GM19328 (cell line): ENCODE results near the gene LTB.
"Not testable (repeated sequence)": the region's sequence is repeated elsewhere in the genome, so short reads cannot be mapped to it uniquely, and the experiment has no call there.

ENCODE experiments used
- ATAC-seq: cut with Tn5 transposase; IDR thresholded peaks from one replicate; pipeline ENCODE4 v1.9.1; 2021; ENCODE audit warnings: mild to moderate bottlenecking, moderate library complexity; ENCODE audit not compliant: unreplicated experiment

LTB gene

DNA sequence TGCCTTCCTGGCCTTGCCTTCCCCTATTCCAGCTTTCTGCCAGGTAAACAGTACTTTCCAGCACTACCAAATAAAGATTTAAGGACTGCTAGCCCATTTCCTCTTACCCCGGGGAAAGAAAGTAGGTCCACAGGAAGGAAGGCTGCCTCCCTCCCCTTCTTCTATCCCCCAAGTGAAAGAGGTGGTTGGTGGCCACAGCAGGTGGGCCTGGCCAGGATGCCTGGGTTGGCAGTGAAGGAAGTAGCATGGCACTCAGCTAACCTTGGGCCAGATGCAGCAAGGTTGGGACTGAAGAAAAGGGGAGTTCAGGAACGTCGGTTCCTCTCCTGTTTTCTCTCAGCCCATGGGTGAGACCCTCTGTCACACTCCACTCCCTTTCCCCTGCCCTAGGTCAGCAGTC, 25.9 kb downstream of the LTB start:
- no peak for ATAC-seq

DNA sequence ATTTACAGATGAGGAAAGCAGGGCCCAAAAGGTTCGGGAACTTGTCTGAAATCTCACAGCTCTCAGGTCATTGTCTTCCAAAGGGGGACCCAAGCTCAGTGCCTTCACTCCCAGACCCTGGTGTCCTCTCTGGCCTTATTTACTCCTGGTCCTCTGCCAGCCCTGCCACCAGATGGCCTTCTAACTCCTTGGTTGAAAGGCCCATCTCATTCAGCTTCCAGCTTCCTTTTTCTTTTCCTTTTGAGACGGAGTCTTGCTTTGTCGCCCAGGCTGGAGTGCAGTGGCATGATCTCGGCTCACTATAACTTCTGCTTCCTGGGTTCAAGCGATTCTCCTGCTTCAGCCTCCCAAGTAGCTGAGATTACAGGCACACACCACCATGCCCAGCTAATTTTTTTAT, 30.9 kb downstream of the LTB start:
- ATAC-seq = not testable (repeated sequence)

- ATAC-seq = no peak
Observed at GRCh38 chr6:31548544-31548873, 33.7 kb downstream of the LTB start.

GRCh38 chr6:31547727-31548543, 34.3 kb downstream of the LTB start:
- ATAC-seq = no peak

DNA sequence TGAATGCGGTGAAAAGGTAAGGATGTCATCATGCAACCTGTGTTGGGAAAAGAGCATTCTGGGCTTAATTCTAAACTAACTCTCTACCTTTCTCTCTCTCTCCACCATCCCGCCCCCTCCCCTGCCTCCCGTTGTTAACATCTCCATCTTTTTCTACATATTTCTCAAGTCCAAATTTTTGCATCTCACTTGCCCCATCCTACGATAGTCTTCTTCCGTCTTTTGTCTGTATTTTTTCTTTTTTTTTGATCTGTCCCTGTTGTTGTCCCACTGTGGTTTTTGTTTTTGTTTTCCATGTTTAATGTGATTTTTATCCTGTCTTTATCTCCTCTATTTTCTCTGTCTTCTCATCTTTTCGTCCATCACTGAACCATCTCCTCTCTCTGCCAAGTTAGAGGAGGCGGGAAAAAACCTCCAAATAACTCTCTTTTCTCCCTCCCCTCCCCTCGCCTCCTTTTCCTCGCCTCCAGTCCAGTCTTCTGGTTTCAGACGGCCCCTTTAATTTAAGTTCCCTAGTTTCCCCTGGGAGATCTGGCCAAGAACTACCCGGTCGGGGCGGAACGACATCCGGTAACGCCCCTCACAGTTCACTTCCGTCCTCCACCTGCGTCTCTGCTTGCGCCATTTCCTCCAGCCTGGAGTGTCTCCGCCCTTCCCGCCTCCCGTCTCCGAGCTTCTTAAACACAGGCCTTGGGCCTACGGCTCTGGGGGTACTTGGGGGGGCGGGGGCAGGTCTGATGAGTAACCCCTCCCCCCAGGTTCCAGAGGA, 35.1 kb downstream of the LTB start, which contains the start of gene NFKBIL1:
NFKBIL1 (plus strand) TSS at position 651 of the 769 bp plus-strand sequence; CDS start at position 738, 87 bp downstream.
- ATAC-seq = peak; percentile 67

DNA sequence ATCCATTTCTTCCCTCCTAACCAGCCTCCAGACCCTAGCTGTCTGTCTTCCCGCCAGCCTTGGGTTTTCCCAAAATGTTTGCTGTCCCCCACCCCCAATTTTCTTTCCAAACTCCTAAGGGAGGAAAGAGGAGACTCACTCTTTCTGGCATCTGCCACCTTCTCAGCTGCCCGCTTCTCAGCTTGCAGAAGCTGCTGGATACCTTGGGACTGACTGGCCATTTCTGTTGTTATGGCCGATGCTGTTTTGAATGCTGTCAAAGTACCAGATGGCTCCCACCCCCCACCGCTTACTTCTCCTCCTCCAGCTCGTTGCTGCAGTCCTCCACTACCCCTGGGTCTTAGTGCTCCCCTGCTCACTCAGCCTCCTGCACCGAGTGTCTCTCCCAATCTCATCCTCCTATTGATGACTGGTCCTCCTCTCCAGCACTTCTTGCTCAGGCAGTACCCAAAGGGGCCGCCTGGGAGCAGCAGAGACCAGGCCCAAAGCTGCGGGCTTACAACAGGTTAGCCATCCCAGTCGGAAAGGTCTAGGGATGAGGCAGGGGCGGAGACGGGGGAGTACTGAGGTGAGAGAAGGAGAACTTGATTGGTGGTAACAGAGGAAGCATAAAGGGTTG, 35.8 kb downstream of the LTB start, which contains the start of gene ATP6V1G2:
ATP6V1G2 (minus strand) TSS at position 270 of the 619 bp plus-strand sequence; CDS start at position 221, 49 bp downstream.
- no peak for ATAC-seq

DNA sequence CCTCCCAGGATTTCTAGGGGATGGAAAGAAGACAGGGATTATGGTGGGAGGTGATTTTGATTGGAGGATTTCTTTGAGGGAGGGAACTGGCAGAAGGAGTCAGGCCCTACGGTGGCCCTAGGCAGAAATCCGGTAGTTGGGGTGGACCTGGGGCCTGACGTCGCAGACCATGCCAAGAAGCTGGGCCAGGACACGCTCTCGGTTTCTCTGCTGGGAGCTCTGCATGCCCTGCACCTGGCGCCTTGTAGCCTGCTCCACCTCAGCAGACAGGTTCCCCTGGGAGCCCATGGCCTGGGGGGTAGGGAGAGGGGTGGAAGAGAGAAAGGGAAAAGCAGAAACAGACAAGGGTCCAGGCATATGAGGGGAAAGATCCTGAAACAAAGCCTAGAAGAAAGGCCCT, 36.9 kb downstream of the LTB start:
- ATAC-seq = no peak

DNA sequence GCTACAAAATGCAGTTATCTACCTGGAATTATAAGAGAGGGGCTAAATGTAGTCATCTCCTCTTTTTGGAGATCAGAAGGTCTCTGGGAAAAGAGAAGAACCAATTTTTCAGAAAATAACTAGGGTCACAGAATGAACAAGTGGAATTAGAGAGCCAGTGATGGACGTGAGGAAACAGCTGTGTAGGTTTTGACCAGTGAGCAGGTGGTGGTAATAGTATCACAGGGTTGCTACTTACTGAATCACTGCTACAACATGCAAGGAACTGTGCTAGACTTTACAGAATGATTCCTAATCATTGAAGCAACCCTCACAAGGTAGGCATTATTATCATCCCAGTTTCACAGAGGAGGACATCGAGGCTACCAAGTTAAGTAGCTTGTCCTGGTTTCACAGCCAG, 37.5 kb downstream of the LTB start:
- no peak for ATAC-seq

DNA sequence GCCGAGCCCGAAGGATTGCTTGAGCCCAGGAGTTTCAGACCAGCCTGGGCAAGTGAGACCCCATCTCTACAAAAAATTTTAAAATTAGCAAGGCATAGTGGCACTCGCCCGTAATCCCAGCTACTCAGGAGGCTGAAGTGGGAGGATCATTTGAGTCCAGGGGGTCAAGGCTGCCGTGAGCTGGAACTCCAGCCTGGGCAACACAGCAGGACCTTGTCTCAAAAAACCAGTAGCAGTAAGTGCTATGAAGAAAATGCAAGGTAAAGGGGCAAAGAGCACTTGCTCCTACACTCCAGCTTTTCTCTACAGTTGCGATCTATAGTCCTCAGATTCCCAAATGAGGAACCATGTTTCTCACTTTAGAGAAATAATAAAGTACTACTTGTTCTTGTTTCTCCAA, 38.6 kb downstream of the LTB start:
- ATAC-seq = no peak

DNA sequence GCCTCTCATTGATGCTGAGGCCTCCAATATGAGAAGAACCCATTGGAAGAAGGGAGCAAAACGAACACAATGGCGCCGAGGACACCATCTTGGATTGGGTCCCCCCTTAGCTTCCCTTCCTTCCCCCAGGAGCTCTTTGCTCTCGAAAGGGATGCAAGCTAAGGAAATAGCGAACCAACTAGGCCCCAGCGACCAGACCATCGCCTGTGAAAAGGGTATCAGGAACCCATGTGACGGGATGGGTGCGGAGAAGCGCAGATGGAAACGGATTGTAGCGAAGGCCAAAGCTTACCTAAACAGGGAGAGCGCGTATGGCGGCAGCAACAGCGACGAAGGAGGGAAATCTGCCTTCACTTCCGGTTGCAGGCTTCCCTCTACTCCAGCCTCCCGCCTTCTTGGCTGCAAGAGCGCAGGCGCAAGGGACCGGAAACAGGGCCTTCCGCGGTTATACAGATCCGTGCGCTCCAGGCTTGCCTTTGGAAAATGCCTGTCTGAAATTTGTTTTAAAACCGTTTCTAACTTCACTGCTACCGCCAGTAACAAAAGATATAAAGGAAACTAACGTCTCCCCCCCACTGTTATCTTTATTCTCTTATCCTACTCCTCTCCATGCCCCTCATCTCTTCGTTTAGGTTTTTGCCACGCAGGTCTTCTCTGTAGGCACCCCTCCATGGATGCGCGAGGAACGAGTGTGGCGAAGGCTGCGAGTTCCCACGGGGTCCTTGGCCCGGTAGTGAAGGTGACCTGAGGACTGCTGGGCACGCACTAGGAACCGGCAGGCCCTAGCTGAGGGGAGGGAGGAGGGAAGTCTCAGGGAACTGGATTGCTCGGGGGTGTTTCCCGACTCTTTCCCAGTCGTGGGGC, 40.3 kb downstream of the LTB start, which contains the start of gene DDX39B:
DDX39B (minus strand) TSS at position 346 of the 864 bp plus-strand sequence. CDS start 1,471 bp downstream, outside the sequence.
- ATAC-seq = peak; percentile 72

- no peak for ATAC-seq
Observed at GRCh38 chr6:31541059-31541657, 41.1 kb downstream of the LTB start.

- ATAC-seq = no peak
Observed at GRCh38 chr6:31540640-31541039, 41.6 kb downstream of the LTB start.

DNA sequence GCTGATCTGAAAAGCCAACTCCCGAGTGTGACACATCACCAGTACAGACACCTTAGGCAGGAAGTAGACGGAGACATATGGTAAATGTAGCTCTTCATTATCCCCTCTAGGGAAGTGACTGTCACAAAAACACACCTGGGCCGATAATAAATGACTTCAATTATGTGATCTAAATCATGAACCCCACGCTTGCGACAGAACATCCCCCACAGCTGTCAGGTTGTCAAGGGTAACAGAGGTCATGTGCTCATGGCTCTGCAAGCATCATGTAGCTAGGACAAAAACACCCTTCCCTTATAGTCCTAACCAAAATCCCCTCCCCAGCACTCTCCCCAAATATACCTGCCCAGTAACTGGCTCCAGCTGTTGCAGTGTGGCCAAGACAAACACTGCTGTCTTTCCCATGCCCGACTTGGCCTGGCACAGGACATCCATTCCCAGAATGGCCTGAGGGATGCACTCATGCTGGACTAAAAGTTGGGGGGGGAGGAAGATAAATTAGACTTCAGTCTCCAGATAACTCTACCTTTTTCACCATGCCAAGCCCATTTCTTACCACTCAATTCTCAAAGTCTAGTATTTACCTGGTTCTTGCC, 43.3 kb downstream of the LTB start:
- no peak for ATAC-seq

GRCh38 chr6:31535538-31536324, 46.5 kb downstream of the LTB start:
- ATAC-seq = no peak

- ATAC-seq = no peak
Observed at GRCh38 chr6:31534521-31535040, 47.6 kb downstream of the LTB start.

DNA sequence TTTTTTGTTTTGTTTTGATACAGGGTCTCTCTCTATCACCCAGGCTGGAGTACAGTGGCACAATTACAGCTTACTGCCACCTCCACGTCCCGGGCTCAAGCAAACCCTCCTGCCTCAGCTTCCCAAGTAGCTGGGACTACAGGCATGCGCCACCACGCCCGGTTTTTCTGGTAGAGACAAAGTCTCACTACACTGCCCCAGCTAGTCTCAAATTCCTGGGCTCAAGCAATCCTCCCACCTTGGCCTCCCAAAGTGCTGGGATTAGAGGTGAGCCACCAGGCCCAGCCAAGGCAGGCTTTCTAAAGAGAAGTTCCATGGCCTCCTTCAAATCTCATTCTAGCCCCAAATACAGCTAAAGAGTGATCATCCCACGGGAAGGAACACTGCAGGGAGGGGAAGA, 48.2 kb downstream of the LTB start:
- ATAC-seq = no peak

DNA sequence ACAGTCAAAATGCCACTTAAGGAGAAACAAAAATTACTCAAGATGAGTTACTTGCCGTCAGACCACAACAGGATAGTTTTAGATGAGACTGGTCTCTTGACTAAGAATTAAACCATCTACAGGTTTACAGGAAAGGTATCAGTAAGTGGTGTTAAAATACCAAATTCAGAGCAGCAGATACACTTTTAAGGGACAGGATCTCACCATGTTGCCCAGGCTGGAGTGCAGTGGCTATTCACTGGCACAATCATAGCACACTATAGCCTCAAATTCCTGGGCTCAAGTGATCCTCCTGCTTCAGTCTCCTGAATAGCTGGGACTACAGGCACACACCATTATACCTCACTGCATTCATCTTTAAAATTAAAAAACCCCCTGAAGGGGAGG, 48.8 kb downstream of the LTB start:
- no peak for ATAC-seq

DNA sequence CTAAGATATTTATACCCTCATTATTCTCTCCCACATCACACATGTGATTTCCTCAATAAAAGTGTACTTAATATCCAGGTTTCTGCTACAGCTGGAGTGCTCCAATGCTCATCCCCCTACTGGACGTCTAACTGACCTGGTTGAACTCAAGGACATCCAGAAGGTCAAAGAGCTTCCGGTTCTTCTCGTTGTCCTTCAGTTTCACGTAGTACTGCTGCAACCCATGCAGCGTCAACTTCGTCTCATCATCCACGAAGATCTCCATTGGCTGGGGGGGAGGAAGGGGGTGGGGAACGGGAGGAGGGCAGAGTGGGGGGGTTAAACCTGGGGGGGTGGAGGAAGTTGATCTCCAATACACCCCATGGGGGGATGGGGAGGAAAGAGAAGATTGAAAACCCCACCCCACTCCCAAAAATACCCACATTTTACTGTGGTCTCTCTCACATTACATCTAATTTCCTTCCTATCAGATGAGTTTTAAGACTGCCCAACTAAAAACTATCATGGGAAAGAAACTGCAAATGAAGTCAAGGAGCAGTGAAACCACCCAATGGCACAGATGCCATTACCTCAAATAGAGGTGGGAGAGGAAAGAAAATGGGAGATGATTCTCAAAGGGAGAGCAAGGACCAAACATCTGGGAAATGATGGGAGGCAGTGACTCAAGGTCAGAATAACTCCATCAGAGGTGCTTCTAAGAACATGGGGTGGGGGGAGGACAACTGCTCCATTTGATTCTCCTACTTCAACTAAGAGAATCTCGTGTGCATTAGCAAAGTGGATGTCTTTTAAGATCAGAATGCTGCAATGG, 49.4 kb downstream of the LTB start:
- no peak for ATAC-seq
